ENCODE measurements around the gene RNASEH2B.

DNA sequence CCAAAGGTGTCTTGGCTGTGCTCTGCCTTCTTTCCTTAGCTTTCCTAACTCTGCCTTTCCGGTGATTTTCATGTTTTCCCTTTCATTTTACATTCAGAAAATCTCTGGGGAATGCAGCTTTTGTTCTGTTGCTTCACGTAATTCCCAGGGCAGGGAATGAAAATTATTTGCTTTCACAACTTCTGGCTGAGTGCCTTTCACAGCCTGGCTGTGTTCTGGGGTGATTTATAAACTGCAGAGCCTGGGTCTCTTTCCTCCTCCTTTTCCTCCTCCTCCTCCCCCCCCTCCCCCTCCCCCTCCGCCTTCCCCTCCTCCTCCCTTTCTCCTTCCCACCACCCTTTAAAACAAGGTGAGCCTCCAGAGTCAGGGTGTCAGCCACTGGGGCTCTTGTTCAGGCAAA is 84.3 kb downstream of the RNASEH2B start:
- TF ChIP-seq, protein P1, sequence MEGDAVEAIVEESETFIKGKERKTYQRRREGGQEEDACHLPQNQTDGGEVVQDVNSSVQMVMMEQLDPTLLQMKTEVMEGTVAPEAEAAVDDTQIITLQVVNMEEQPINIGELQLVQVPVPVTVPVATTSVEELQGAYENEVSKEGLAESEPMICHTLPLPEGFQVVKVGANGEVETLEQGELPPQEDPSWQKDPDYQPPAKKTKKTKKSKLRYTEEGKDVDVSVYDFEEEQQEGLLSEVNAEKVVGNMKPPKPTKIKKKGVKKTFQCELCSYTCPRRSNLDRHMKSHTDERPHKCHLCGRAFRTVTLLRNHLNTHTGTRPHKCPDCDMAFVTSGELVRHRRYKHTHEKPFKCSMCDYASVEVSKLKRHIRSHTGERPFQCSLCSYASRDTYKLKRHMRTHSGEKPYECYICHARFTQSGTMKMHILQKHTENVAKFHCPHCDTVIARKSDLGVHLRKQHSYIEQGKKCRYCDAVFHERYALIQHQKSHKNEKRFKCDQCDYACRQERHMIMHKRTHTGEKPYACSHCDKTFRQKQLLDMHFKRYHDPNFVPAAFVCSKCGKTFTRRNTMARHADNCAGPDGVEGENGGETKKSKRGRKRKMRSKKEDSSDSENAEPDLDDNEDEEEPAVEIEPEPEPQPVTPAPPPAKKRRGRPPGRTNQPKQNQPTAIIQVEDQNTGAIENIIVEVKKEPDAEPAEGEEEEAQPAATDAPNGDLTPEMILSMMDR (IDR thresholded peaks at IDR 0.05; ENCODE audit: low read depth, low read length, missing input control): no peak
- no peak for TF ChIP-seq FOXA1 (IDR thresholded peaks at IDR 0.05)
- no peak for TF ChIP-seq RXRA (IDR thresholded peaks at IDR 0.05)
- no peak for TF ChIP-seq REST (IDR thresholded peaks at IDR 0.05)
- TF ChIP-seq RAD21 (IDR thresholded peaks at IDR 0.05): no peak
- no peak for TF ChIP-seq JUND (IDR thresholded peaks at IDR 0.05)
- no peak for TF ChIP-seq YY1 (IDR thresholded peaks at IDR 0.05)
- TF ChIP-seq, protein P2, sequence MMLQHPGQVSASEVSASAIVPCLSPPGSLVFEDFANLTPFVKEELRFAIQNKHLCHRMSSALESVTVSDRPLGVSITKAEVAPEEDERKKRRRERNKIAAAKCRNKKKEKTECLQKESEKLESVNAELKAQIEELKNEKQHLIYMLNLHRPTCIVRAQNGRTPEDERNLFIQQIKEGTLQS (IDR thresholded peaks at IDR 0.05): no peak
- no peak for TF ChIP-seq ZBTB33 (IDR thresholded peaks at IDR 0.05)
- no peak for TF ChIP-seq NR2F2 (IDR thresholded peaks at IDR 0.05)
- no peak for TF ChIP-seq GABPA (IDR thresholded peaks at IDR 0.05 in 1 of 2, conservative IDR thresholded peaks at IDR 0.05 in 1 of 2)
